Activated CD4-positive, alpha-beta T cell treated with anti-CD3 and anti-CD28 coated beads, Interleukin-2, amount 50 U/mL, for 24 hours (primary cell): ENCODE results near the gene POU5F1.

Source experiments
- DNase-seq, 2 donors: peaks; one replicate each; pipeline ENCODE4 v3.0.0-alpha.2; 2020; ENCODE audit warnings: low read depth in 1 of 2, low spot score in 1 of 2

POU5F1 gene

GRCh38 chr6:31144296-31144969 lies 26.0 kb downstream of the POU5F1 start:
- DNase-seq, result no peak

DNA sequence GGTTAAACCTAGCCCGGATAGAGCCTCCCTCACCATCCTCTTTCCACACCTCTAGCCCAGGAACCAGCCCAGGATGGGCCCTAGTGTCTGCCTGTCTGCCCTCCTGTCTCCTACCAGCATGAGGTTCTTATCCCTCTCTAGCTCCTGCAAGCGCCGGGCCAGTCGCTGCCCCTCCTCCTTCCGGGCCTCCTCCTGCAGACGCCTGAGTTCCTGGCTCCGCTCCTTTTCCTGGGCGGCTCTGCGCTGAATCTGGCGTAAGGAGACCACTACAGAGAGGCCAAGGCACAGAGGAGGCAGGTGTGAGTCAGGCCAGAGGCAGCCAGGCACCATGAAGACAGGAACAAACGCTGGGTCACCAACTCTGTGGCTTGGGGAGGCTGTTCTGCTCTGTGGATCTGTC lies 27.3 kb downstream of the POU5F1 start:
- no peak for DNase-seq

GRCh38 chr6:31142361-31142761 lies 28.1 kb downstream of the POU5F1 start:
- no peak for DNase-seq

- DNase-seq, result no peak
These were observed 29.8 kb downstream of the POU5F1 start for GRCh38 chr6:31140643-31141042.

DNA sequence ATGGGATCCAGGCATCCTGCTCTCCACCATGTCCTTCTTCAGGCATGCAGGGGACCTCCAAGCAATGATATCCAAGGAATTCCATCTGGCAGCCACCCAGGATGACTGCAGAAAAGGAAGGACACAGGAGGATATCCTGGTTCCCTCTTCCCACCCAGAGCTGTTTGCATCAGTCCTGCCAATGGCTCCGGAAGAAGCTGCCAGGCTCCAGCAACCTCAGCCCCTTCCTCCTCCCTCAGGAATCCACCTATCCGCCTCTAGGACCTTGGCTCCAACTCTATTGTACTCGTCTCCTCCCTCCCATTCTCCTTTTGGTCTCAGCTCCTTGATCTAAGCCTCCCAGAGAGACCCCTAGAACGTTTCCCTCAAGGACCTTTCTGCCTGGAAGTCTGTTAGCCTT lies 30.9 kb downstream of the POU5F1 start:
- no peak for DNase-seq

GRCh38 chr6:31138982-31139381 lies 31.5 kb downstream of the POU5F1 start, which contains the start of gene PSORS1C2:
TSS of gene PSORS1C2 (minus strand) at chr6:31139066. CDS start at chr6:31139026, 40 bp downstream.
- DNase-seq, result no peak

DNA sequence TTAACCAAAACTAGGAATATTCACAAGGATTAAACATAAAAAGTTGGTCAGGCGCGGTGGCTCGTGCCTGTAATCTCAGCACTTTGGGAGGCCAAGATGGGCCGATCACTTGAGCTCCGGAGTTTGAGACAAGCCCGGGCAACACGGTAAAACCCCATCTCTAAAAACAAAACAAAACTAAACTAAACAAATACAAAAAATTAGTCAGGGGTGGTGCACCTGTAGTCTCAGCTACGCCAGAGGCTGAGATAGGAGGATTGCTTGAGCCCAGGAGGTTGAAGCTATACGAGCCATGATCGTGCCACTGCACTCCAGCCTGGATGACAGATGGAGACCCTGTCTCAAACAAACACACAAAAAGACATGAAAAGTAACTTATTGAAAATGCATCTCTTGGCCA lies 34.8 kb downstream of the POU5F1 start:
- DNase-seq, result no peak

DNA sequence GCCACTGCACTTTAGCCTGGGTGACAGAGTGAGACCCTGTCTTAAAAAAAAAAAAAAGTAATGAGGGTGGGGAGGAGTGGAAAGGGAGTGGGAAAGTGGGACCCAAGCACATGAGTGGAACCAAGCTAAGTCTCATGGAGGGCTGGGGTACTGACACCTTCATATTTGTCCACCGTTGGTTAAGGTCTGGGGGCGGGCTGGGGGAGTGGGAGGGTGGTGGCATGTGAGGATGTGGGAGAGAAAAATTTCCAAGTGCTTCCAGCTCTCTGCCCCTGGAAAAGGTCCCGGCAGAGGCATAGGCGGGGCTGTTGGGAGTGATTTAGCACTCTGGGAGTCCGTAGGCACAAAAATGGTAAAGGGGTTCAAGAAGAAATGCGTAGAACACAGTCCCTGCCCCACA lies 37.7 kb downstream of the POU5F1 start:
- no peak for DNase-seq

DNA sequence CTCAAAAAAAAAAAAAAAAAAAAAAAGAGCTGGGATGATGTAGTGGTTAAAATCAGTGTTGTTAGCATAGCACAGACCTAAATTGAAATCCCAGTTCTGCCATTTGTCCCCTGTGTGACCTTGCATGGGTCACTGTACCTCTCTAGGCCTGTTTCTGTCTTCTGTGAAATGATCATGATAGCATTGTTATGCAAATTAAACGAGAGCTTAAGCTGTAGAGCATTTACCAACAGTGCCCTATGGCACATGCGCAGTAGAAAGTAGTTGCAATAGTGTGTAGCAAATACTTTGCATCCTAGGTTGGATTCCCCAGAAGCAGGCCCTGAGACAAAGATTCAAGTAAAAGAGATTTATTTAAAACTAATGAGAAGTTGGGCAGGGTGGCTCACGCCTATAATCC lies 38.9 kb downstream of the POU5F1 start:
- DNase-seq, result no peak

DNA sequence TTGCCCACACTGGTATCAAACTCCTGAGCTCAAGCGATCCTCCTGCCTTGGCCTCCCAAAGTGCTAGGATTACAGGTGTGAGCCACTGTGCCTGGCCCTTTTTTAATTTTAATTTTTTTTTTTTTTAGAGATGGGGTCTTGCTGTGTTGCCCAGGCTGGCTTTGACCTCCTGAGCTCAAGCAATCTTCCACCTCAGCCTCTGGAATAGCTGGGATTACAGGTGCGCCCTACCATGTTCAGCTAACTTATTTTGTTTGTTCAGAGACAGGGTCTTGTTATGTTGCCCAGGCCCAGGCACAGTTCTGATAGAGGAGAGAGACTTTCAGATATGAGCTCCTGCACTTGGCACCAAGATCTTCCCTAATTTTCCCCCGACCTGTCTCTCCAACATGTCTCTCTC lies 39.7 kb downstream of the POU5F1 start:
- no peak for DNase-seq

DNA sequence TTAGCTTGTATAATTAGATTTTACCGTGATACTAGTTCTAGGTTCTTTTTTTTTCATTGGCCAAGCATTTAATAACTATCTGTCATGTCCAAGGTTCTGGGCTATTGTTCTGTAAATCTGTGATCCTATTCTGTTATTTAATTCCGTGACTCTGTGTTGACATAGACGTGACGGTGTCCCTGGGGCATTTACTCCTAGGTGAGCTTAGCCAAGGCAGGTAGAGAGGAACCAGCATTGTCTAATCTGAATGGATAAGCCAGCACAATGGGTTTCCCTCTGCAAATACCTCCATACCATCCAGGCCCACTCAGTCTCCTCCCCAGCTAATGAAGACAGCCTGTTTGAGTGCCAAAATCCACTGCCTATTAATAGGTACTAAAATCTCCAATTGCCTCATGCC lies 41.4 kb downstream of the POU5F1 start:
- no peak for DNase-seq

GRCh38 chr6:31128093-31128676 lies 42.3 kb downstream of the POU5F1 start:
- DNase-seq, result peak; percentile 53 to 69

DNA sequence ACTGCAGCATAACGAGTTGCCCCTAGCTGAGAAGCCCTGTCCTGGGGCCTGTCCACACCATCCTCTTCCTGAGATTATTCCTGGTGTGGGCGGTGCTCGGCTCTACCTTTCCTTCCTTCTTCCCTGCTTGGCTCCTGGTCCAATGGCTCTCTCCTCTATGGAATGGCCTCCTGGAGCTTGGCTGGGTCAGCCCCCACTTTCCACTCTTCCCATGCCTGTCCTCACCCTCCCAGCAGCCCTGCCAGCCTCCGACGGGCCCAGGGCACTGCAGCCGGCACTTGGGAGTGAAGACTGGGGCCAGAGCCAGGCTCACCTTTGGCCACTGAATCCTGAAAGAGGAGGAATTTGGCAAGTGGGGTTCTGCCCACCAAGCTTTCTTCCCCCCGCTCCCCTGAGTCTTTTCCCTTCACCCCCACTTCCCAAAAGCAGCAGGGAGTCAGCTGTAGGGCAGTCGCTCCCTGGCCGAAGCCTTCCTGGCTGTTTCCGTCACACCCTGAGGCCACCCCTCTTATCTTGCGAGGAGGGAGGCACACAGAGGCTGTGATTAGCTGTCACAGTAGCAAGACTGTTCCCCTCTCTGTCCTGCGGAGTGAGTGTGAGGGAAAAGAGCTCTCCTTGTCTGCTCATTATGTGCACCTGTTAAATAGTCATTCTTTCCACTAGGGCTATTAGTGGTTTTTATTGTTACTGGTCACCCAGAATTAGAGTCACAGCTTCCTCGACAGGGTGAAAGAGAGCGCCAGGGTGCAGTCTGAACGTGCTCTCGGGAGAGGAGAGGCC lies 43.9 kb downstream of the POU5F1 start:
- no peak for DNase-seq

- no peak for DNase-seq
These were observed 44.7 kb downstream of the POU5F1 start for GRCh38 chr6:31125586-31126363.

DNA sequence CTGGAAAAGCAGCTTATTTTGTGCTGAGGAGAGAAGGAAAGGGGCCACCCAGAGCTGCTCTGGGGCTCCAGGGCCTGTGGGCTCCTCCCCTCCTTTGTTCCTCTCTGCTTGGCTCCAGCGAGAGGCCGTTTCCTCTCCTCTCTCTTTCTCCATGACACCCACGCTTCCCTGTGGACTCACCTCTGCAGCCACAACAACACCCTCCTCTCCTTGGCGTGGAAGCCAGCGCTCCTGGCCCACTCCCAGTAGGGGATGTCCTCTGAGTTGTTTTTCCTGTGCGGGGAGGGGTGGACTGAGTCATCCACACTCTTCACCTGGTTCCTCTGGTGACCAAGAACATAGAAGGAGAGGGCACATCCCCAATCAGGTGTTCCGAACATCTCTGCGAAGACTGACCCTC lies 45.3 kb downstream of the POU5F1 start:
- no peak for DNase-seq

GRCh38 chr6:31122791-31123706 lies 47.4 kb downstream of the POU5F1 start:
- DNase-seq, result no peak

DNA sequence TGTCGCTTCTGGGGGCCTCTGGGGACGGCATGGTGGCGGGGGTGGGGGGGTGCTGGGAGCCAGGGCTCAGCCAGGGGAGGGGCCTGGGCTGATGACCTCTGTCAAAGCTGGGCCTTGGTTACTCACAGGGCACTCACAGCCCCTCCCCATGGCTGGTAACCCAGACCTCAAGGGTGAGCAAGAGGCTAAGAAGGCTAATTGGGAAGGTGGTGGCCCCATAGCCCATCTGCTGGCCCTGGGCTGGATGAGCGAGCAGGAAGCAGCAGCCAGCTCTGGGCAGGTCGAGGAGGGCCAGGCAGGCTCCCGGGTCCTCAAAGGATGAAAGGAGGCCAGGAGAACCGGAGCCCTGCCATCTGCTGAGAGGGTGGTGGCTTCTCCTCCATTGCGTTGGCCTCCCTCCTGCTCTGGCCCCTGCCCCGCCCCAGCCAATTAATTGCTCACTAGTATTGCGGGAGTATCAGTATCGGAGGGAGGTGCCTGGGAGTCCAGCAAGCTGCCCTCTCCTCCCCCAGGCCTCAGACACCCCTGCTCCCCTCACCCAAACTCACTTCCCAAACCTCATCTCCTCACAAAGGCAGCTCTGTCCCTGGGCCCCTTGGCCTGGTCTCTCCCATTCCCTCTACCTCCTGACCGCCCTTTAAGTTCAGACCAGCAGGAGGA lies 49.2 kb downstream of the POU5F1 start:
- no peak for DNase-seq

DNA sequence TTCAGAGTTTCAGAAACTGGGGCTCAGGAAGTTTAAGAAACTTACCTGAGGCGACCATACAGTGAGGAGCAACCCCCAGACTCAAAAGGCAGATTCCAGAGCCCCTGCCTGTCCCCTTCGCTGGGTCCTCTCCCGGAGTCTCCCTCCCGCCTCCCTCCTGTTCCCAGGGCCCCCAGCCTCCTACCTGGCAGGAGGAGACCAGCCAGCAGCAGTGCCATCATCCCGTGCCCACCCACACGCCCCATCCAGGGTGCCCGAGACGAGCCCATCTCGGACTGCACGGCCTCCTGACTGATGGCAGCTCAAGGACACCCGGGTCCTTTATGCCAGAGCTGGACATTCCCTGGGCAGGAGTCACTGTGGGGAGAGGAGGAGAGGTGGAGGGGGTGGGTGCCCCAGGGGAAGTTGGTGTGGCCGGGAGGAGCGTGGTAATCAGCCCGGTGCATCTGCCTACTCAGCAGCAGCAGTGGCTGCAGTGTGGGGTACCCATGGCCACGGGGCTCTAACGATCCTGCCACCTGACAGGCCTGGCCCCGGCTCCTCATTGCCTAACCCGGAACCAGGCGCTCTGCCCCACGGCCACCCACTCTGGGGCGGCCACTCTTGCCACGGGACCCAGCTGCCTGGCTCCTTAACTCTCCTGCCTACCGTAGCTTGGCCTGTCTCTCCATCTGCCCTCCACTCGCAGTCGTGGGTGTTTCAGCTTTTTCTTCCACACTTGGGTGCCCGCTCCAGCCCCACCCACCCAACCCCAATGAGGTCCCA lies 50.1 kb downstream of the POU5F1 start, which contains the start of gene CDSN:
Gene CDSN, minus strand, starts transcription at position 296 of the 765 bp plus-strand sequence. Its CDS starts 27 bp downstream, at position 269.
- DNase-seq, result no peak

DNA sequence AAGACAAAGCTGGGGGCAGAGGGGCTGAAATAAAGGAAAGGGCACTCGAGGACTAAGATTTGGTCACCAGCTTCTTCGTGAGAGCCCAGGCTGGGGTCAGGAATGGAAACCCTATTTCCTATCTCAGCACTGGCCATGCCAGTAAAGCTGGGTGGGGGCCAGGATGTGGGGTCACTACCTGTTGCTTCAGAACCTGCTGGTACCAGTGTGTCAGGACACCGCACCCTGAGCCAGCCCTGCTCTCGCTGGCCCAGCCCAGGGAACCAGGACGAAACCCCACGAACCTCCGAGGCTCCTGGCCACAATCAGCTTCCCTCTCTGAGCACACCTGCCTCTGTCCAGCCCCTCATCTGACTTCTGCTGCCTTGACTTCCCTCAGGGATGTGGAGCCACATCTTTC lies 52.3 kb downstream of the POU5F1 start:
- DNase-seq, result no peak
